GM23338 (cell line): ENCODE data around the gene GNAO1.

ENCODE experiments used
- CREB1 ChIP-seq: fragments of 250-450 bp; sonication (Bioruptor Pico); IDR thresholded peaks from 2 replicates; pipeline ENCODE4 v1.5.0; 2020; ENCODE audit warnings: low read depth, mild to moderate bottlenecking, moderate library complexity
- EZH2 ChIP-seq: fragments of 200-600 bp; sonication (generic); IDR thresholded peaks from one replicate; pipeline ENCODE4 v1.8.0; 2017; ENCODE audit warnings: antibody characterized with exemption, mild to moderate bottlenecking, low read depth; ENCODE audit not compliant: unreplicated experiment
- EZH2phosphoT487 ChIP-seq: fragments of 200-600 bp; sonication (generic); IDR thresholded peaks from one replicate; pipeline ENCODE4 v1.8.1; 2018; ENCODE audit warnings: antibody characterized with exemption; ENCODE audit not compliant: unreplicated experiment
- JUNB ChIP-seq: IDR thresholded peaks from one replicate; pipeline ENCODE4 v1.6.1; 2016; ENCODE audit warnings: antibody characterized with exemption; ENCODE audit not compliant: unreplicated experiment
- NANOG ChIP-seq: IDR thresholded peaks from 2 replicates; pipeline ENCODE4 v1.6.1; 2016; ENCODE audit warnings: antibody characterized with exemption, borderline replicate concordance
- POLR2AphosphoS5 ChIP-seq: IDR thresholded peaks from 2 replicates; pipeline ENCODE4 v1.6.1; 2016; ENCODE audit warnings: antibody characterized with exemption, low read depth
- REST ChIP-seq: IDR thresholded peaks from one replicate; pipeline ENCODE4 v1.6.1; 2018; ENCODE audit warnings: antibody characterized with exemption; ENCODE audit not compliant: unreplicated experiment
- ZNF114 ChIP-seq: fragments of 250-450 bp; sonication (Bioruptor Pico); IDR thresholded peaks from 2 replicates; pipeline ENCODE4 v1.5.0; 2020; ENCODE audit warnings: mild to moderate bottlenecking, moderate library complexity
- TF ChIP-seq, protein P1 (sequence below), 2 experiments: fragments of 200-600 bp in 1 of 2; sonication (generic) in 1 of 2; conservative IDR thresholded peaks; 2 replicates each; pipeline versions ENCODE4 v1.5.1 to v1.6.1; 2016 to 2017; ENCODE audit warnings: antibody characterized with exemption in 2 of 2, low read depth in 2 of 2, mild to moderate bottlenecking in 2 of 2, moderate library complexity in 1 of 2
- TF ChIP-seq, protein P2 (sequence below): IDR thresholded peaks from 2 replicates; pipeline ENCODE4 v1.6.1; 2016; ENCODE audit warnings: antibody characterized with exemption

GRCh38 chr16:56331399-56331798 is 140.1 kb downstream of the GNAO1 start:
- no peak for TF ChIP-seq EZH2
- TF ChIP-seq, protein P1, sequence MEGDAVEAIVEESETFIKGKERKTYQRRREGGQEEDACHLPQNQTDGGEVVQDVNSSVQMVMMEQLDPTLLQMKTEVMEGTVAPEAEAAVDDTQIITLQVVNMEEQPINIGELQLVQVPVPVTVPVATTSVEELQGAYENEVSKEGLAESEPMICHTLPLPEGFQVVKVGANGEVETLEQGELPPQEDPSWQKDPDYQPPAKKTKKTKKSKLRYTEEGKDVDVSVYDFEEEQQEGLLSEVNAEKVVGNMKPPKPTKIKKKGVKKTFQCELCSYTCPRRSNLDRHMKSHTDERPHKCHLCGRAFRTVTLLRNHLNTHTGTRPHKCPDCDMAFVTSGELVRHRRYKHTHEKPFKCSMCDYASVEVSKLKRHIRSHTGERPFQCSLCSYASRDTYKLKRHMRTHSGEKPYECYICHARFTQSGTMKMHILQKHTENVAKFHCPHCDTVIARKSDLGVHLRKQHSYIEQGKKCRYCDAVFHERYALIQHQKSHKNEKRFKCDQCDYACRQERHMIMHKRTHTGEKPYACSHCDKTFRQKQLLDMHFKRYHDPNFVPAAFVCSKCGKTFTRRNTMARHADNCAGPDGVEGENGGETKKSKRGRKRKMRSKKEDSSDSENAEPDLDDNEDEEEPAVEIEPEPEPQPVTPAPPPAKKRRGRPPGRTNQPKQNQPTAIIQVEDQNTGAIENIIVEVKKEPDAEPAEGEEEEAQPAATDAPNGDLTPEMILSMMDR (conservative IDR thresholded peaks at IDR 0.05; ENCODE audit: low read depth in 2 of 2), result no peak
- no peak for TF ChIP-seq POLR2AphosphoS5
- TF ChIP-seq REST, result no peak
- TF ChIP-seq, protein P2, sequence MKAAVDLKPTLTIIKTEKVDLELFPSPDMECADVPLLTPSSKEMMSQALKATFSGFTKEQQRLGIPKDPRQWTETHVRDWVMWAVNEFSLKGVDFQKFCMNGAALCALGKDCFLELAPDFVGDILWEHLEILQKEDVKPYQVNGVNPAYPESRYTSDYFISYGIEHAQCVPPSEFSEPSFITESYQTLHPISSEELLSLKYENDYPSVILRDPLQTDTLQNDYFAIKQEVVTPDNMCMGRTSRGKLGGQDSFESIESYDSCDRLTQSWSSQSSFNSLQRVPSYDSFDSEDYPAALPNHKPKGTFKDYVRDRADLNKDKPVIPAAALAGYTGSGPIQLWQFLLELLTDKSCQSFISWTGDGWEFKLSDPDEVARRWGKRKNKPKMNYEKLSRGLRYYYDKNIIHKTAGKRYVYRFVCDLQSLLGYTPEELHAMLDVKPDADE, result no peak
- no peak for TF ChIP-seq CREB1
- TF ChIP-seq JUNB, result no peak
- no peak for TF ChIP-seq EZH2phosphoT487
- TF ChIP-seq NANOG, result no peak
- no peak for TF ChIP-seq ZNF114 (CRISPR knock-in tag)
